CD4-positive, alpha-beta T cell treated with Interleukin-4 for 1 hour (primary cell): ENCODE measurements around the gene RAB11FIP2.

Experiments used
- DNase-seq, 2 donors: peaks; one replicate each; pipeline ENCODE4 v3.0.0-alpha.2; 2020 to 2022

The RAB11FIP2 gene

GRCh38 chr10:117980755-117981702 is 65.7 kb downstream of the RAB11FIP2 start:
- no peak for DNase-seq

- DNase-seq = no peak
Observed at GRCh38 chr10:117980216-117980615, 66.5 kb downstream of the RAB11FIP2 start.

GRCh38 chr10:117972168-117972837 is 74.4 kb downstream of the RAB11FIP2 start:
- no peak for DNase-seq

DNA sequence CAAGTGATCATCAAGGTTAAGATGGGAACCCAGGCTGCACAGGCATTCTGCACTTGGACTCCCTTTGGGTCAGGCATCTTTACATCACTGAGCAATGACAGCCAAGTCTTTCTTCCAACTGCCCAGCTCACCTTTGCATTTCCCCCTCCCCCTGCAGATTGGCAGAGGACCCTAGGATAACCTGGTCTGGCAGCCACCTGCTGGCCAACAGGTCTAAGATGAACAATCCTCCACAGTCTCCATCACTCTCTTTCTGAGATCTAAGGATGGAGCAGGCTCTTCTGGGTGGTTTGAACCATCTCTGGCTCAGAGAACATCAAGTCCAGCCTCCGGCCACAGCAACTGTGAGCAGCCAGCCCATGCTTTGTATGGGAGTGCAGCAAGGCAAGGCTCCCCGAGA is 75.8 kb downstream of the RAB11FIP2 start:
- no peak for DNase-seq

DNA sequence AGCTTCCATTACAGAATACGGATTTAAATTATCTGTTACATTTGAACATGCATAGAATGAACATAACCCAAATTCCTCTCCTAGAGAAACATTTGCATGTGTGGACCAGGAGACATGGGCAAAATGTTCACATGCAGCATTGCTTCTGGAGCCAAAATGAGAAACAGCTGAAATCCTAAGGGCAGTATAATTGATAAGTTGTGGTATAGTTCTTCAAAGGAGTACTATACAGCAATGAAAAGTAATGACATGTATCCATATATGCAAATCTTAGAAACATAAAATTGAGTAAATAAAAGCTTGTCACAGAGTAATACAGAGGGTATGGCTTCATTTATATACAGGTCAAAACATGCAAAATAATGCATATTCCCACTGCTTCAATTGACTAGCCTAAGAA is 77.1 kb downstream of the RAB11FIP2 start:
- no peak for DNase-seq

DNA sequence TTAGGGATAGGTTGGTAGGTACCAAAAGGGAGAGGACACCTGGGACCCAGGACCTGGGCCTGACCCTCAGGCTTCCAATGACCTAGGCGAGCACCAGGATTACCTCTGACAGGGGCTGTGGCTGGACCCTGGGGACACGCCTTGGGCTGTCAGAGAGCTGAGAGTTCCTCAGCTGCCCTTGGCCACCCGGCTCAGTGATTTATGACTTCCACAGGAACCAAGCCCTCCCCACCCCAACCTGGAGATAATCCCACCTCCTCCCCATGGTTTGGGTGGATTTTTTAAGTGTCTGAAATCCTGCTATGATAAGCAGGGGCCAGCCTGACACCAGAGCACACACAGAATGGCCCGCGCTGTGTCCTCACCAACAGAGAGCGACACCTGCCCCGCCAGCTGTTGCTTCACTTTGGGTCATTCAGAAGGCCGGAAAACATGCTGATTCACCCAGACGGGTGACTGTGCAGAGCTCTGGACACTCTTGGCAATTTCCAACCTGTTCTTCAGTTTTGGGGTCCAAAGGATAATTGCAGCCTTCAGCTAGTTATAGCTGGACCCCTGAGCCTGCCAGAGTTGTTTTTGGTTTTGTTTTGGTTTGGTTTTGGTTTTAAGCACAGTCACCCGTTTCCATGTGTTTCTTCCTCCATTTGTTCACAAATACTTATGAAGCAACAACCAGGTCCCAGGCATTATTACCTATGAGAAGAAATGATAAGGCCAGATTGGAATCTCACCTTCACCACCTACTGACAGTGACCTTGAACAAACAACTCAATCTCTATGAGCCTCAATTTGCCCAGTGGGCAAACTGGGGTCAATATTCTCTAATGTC is 78.2 kb downstream of the RAB11FIP2 start:
- DNase-seq = no peak

GRCh38 chr10:117967149-117967650 is 79.5 kb downstream of the RAB11FIP2 start:
- DNase-seq = no peak

GRCh38 chr10:117965984-117966383 is 80.8 kb downstream of the RAB11FIP2 start:
- DNase-seq = no peak

GRCh38 chr10:117964536-117964935 is 82.2 kb downstream of the RAB11FIP2 start:
- no peak for DNase-seq

- DNase-seq = no peak
Observed at GRCh38 chr10:117960345-117960935, 86.3 kb downstream of the RAB11FIP2 start.

GRCh38 chr10:117956972-117957371 is 89.8 kb downstream of the RAB11FIP2 start:
- DNase-seq = no peak

DNA sequence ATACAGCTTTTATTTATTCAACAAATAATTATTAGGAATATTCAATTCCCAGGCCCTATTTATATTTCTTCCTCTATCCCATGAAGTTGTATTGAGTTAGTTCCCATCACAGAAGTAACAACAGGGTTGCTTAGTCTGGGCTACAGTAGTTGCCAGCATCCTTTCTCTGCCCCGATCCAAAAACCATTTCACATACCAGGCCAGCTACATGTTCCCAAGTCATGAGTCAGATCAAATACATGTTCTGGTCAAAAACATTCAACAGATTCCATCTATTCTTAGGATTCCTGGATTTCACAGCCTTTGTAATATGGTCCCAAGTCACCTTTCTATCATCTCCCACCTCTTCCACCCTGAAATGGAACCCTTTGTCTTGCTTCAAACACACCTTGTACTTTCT is 91.6 kb downstream of the RAB11FIP2 start:
- DNase-seq = no peak
